ENCODE measurements around the gene SQSTM1.

The SQSTM1 gene

GRCh38 chr5:179805529-179806249, 15.0 kb upstream of the SQSTM1 start:
- DNase-seq (ENCODE audit: low spot score in 2 of 2) (no peak), ATAC-seq (ENCODE audit: low read depth) (peak; percentile 9)
- Mint-ChIP-seq H3K4me3 (peak overlapping the region; percentile 90), H3K4me1 (peaks cover 26% of the 10 kb centered on the region), H3K9me3 (no peaks in the 10 kb centered on the region), H3K27me3 (no peaks in the 10 kb centered on the region), H3K36me3 (peaks cover 2% of the 10 kb centered on the region), H3K27ac (peak overlapping the region; percentile 88)

- H3K36me3 Mint-ChIP-seq: peaks cover 2% of the 10 kb centered on the region
Measured at GRCh38 chr5:179806250-179807048, 14.3 kb upstream of the SQSTM1 start, which contains the start of gene MGAT4B. Gene MGAT4B, minus strand, starts transcription at chr5:179806866. Its CDS starts 283 bp downstream, at chr5:179806583.

GRCh38 chr5:179812135-179812825, 8.4 kb upstream of the SQSTM1 start:
- no peak for DNase-seq (ENCODE audit: low spot score in 2 of 2)
- H3K9me3 Mint-ChIP-seq: no peaks in the 10 kb centered on the region
- no peaks in the 10 kb centered on the region for H3K27me3 Mint-ChIP-seq
- H3K36me3 Mint-ChIP-seq: peaks cover 2% of the 10 kb centered on the region
- no peak for ATAC-seq (ENCODE audit: low read depth)
- H3K27ac Mint-ChIP-seq: no peak overlapping the region
- peaks cover 4% of the 10 kb centered on the region for H3K4me1 Mint-ChIP-seq
- no peak overlapping the region for H3K4me3 Mint-ChIP-seq

More at GRCh38 chr5:179806250-179807048, 14.3 kb upstream of the SQSTM1 start, which contains the start of gene MGAT4B:
- DNase-seq (ENCODE audit: low spot score in 2 of 2) (peak; percentile 67 to 68), ATAC-seq (ENCODE audit: low read depth) (peak; percentile 82)
- peaks cover 26% of the 10 kb centered on the region for H3K4me1 Mint-ChIP-seq
- peak within 1 kb of the TSS; percentile 28 for H3K27ac Mint-ChIP-seq
- H3K27me3 Mint-ChIP-seq: no peaks in the 10 kb centered on the region
- H3K4me3 Mint-ChIP-seq: peak within 1 kb of the TSS; percentile 90
- no peaks in the 10 kb centered on the region for H3K9me3 Mint-ChIP-seq

GRCh38 chr5:179812997-179813607, 7.6 kb upstream of the SQSTM1 start:
- no peak for ATAC-seq (ENCODE audit: low read depth)
- Mint-ChIP-seq H3K27me3 (no peaks in the 10 kb centered on the region), H3K4me3 (no peak overlapping the region), H3K36me3 (peaks cover 2% of the 10 kb centered on the region), H3K9me3 (no peaks in the 10 kb centered on the region), H3K27ac (no peak overlapping the region), H3K4me1 (peaks cover 6% of the 10 kb centered on the region)
- no peak for DNase-seq (ENCODE audit: low spot score in 2 of 2)

- no peak for ATAC-seq (ENCODE audit: low read depth)
- Mint-ChIP-seq H3K4me3 (no peak overlapping the region), H3K4me1 (peaks cover 13% of the 10 kb centered on the region), H3K9me3 (no peaks in the 10 kb centered on the region), H3K27me3 (no peaks in the 10 kb centered on the region), H3K27ac (no peak overlapping the region), H3K36me3 (peaks cover 2% of the 10 kb centered on the region)
- no peak for DNase-seq (ENCODE audit: low spot score in 2 of 2)
Measured at GRCh38 chr5:179814090-179814489, 6.6 kb upstream of the SQSTM1 start.

- ATAC-seq (ENCODE audit: low read depth) (no peak), DNase-seq (ENCODE audit: low spot score in 2 of 2) (no peak)
- no peaks in the 10 kb centered on the region for H3K9me3 Mint-ChIP-seq
- no peaks in the 10 kb centered on the region for H3K27me3 Mint-ChIP-seq
- peak overlapping the region; percentile 42 for H3K4me3 Mint-ChIP-seq
- H3K27ac Mint-ChIP-seq: peak overlapping the region; percentile 24
- peaks cover 19% of the 10 kb centered on the region for H3K4me1 Mint-ChIP-seq
- H3K36me3 Mint-ChIP-seq: peaks cover 2% of the 10 kb centered on the region
Measured at GRCh38 chr5:179815491-179816249, 5.0 kb upstream of the SQSTM1 start.

GRCh38 chr5:179816401-179816795, 4.3 kb upstream of the SQSTM1 start:
- Mint-ChIP-seq H3K4me3 (peak overlapping the region; percentile 21), H3K9me3 (no peaks in the 10 kb centered on the region), H3K4me1 (peaks cover 21% of the 10 kb centered on the region), H3K27me3 (no peaks in the 10 kb centered on the region), H3K36me3 (peaks cover 2% of the 10 kb centered on the region), H3K27ac (no peak overlapping the region)
- no peak for DNase-seq (ENCODE audit: low spot score in 2 of 2)
- no peak for ATAC-seq (ENCODE audit: low read depth)

GRCh38 chr5:179816796-179817469, 3.8 kb upstream of the SQSTM1 start:
- DNase-seq (ENCODE audit: low spot score in 2 of 2) (no peak), ATAC-seq (ENCODE audit: low read depth) (no peak)
- Mint-ChIP-seq H3K36me3 (peaks cover 2% of the 10 kb centered on the region), H3K4me1 (peaks cover 24% of the 10 kb centered on the region), H3K9me3 (no peaks in the 10 kb centered on the region), H3K27me3 (no peaks in the 10 kb centered on the region), H3K27ac (peak overlapping the region; percentile 99), H3K4me3 (peak overlapping the region; percentile 74)

- Mint-ChIP-seq H3K27ac (peak overlapping the region; percentile 99), H3K9me3 (no peaks in the 10 kb centered on the region), H3K4me1 (peaks cover 30% of the 10 kb centered on the region), H3K27me3 (no peaks in the 10 kb centered on the region), H3K4me3 (peak overlapping the region; percentile 74), H3K36me3 (peaks cover 2% of the 10 kb centered on the region)
- ATAC-seq (ENCODE audit: low read depth) (no peak), DNase-seq (ENCODE audit: low spot score in 2 of 2) (no peak)
Measured at GRCh38 chr5:179817470-179817840, 3.2 kb upstream of the SQSTM1 start.

- no peaks in the 10 kb centered on the region for H3K27me3 Mint-ChIP-seq
- no peak for DNase-seq (ENCODE audit: low spot score in 2 of 2)
Measured at GRCh38 chr5:179817890-179818745, 2.6 kb upstream of the SQSTM1 start.

GRCh38 chr5:179818746-179819295, 1.9 kb upstream of the SQSTM1 start:
- Mint-ChIP-seq H3K27me3 (no peaks in the 10 kb centered on the region), H3K9me3 (no peaks in the 10 kb centered on the region), H3K4me1 (peaks cover 33% of the 10 kb centered on the region), H3K4me3 (peak overlapping the region; percentile 86), H3K36me3 (no peaks in the 10 kb centered on the region), H3K27ac (peak overlapping the region; percentile 99)
- DNase-seq (ENCODE audit: low spot score in 2 of 2) (peak; percentile 86 to 91), ATAC-seq (ENCODE audit: low read depth) (peak; percentile 74)

More at GRCh38 chr5:179817890-179818745, 2.6 kb upstream of the SQSTM1 start:
- ATAC-seq (ENCODE audit: low read depth): no peak
- Mint-ChIP-seq H3K4me3 (peak overlapping the region; percentile 86), H3K36me3 (peaks cover under 1% of the 10 kb centered on the region), H3K9me3 (no peaks in the 10 kb centered on the region), H3K4me1 (peaks cover 33% of the 10 kb centered on the region), H3K27ac (peak overlapping the region; percentile 99)

Measured in memory B cell (primary cell).